ENCODE results near the gene GALNS. TPM values are rescaled to one million over a fixed set of nuclear protein-coding genes. Genes with fewer than 3 reads are reported as not detected.

The GALNS gene
- total and polyA plus RNA-seq, 2 experiments from 2014 or later: 9.7 to 18.8 TPM

DNA sequence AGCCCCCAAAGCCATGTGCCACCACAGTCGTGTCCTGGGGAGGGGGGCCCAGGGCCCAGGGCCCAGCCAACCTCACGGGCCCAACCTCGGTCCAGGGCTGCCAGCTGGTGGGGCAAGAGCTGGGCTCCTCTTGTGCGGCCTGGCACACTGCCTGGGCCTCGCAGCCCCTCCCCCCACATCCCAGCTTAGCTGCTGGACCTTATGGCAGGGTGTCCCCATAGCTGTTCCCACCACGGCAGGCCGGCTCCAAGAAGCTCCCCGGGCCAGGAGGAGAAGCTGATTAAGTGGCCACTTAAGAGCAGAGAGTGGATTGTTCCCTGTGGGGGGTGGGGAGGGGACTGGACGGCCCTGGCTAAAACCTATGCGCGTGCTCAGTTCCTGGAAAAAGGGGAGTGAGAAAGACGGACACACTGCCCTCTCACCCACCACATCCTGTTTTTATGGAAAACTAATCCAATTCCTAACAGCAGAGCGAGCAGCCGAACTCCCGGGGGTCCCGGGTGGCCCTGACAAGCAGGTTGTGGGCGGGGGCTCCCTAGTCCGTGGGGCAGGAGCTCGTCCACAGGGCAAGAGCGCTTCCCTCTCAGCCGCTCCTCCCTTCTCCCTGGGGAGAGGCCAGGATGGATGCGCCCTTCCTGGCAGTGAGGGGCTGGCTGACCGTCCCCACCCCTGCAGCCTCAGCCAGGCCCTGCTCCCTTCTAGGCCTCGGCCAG is 88.5 kb downstream of the GALNS start:
- no peak overlapping the region for H3K27ac Mint-ChIP-seq
- DNase-seq (ENCODE audit: low spot score): no peak
- H3F3A ChIP-seq (replicated peaks; ENCODE audit: low read depth): peaks cover 15% of the 10 kb centered on the region; the same call in 1 of the 2 replicates
- TF ChIP-seq EZH2 (IDR thresholded peaks at IDR 0.05; ENCODE audit: low read depth, unreplicated experiment): no peak
- TF ChIP-seq JUNB (IDR thresholded peaks at IDR 0.05; ENCODE audit: unreplicated experiment): no peak
- no peak for TF ChIP-seq CREB1 (CRISPR knock-in tag; IDR thresholded peaks at IDR 0.05; ENCODE audit: low read depth)
- TF ChIP-seq EZH2phosphoT487 (IDR thresholded peaks at IDR 0.05; ENCODE audit: unreplicated experiment): no peak
- no peak for TF ChIP-seq ZNF114 (CRISPR knock-in tag; IDR thresholded peaks at IDR 0.05)
- no peak for TF ChIP-seq STAT1 (IDR thresholded peaks at IDR 0.05; ENCODE audit: unreplicated experiment)
- H3K4me3 ChIP-seq: no peak overlapping the region
- no peaks in the 10 kb centered on the region for H3K9me3 Mint-ChIP-seq
- H3K27me3 Mint-ChIP-seq (ENCODE audit: insufficient read depth, low read depth, poor library complexity): peaks cover 17% of the 10 kb centered on the region
- no peaks in the 10 kb centered on the region for H4K20me1 ChIP-seq (replicated peaks; ENCODE audit: insufficient read depth)
- H3K4me3 Mint-ChIP-seq: no peak overlapping the region
- no peaks in the 10 kb centered on the region for H3K9me2 ChIP-seq (ENCODE audit: insufficient read depth)
- H3K27ac ChIP-seq (ENCODE audit: low read depth): peak overlapping the region; percentile 19; the same call in 1 of the 2 replicates
- no peaks in the 10 kb centered on the region for H3K27me3 ChIP-seq (ENCODE audit: insufficient read depth)
- no peaks in the 10 kb centered on the region for H3K36me3 ChIP-seq (ENCODE audit: insufficient read depth)
- H3K4me1 Mint-ChIP-seq: peaks cover 53% of the 10 kb centered on the region
- peaks cover 33% of the 10 kb centered on the region for H3K4me1 ChIP-seq (ENCODE audit: insufficient read depth)
- no peaks in the 10 kb centered on the region for H3K36me3 Mint-ChIP-seq (ENCODE audit: low read depth)
- no peak for ATAC-seq
- peak overlapping the region; percentile 14; the same call in 1 of the 2 replicates for H3K4me2 ChIP-seq
- peaks cover 41% of the 10 kb centered on the region for H3K79me2 ChIP-seq (replicated peaks; ENCODE audit: insufficient read depth)
- no peak overlapping the region for H2AFZ ChIP-seq

DNA sequence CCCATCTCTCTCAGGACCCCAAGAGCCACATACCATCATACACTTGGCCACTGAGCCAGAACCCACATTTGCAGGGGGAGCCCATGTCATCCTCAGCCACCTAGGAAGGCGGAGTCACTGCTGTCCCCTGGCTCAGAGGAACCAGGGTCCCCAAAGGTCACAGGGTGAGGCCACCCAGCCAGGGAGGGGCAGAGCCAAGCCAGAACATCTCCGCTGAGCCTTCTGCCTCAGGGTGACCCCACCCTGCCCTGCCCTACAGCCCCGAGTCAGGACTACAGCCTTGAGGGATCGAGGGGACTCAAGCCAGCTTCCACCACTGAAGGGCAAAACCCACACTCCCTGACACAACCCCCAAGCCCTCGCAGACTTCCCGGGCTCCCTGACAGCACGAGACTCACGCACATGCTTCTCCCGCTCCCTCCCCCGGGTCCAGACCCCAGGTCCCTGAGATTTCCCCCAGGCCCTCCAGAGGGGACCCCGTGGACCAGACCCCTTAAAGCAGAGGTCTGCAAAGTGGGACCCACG is 89.1 kb downstream of the GALNS start:
- H3K36me3 ChIP-seq (ENCODE audit: insufficient read depth): no peaks in the 10 kb centered on the region
- peaks cover 41% of the 10 kb centered on the region for H3K79me2 ChIP-seq (replicated peaks; ENCODE audit: insufficient read depth)
- H3K4me1 ChIP-seq (ENCODE audit: insufficient read depth): peaks cover 35% of the 10 kb centered on the region
- no peaks in the 10 kb centered on the region for H3K27me3 ChIP-seq (ENCODE audit: insufficient read depth)
- DNase-seq (ENCODE audit: low spot score): no peak
- 0 out of 2 replicates have a peak overlapping the region, but pooled peaks have one; percentile 14 for H3K4me2 ChIP-seq
- H3K27ac Mint-ChIP-seq: peak overlapping the region; percentile 72; the same call in 1 of the 2 replicates
- H3K36me3 Mint-ChIP-seq (ENCODE audit: low read depth): no peaks in the 10 kb centered on the region
- H4K20me1 ChIP-seq (replicated peaks; ENCODE audit: insufficient read depth): no peaks in the 10 kb centered on the region
- no peak overlapping the region for H3K4me3 ChIP-seq
- no peak overlapping the region for H3K4me3 Mint-ChIP-seq
- no peak for ATAC-seq
- no peak overlapping the region for H2AFZ ChIP-seq
- peaks cover 57% of the 10 kb centered on the region for H3K4me1 Mint-ChIP-seq
- peak overlapping the region; percentile 19; the same call in 1 of the 2 replicates for H3K27ac ChIP-seq (ENCODE audit: low read depth)
- peaks cover 16% of the 10 kb centered on the region; the same call in 1 of the 2 replicates for H3F3A ChIP-seq (replicated peaks; ENCODE audit: low read depth)
- no peaks in the 10 kb centered on the region for H3K9me3 Mint-ChIP-seq
- no peaks in the 10 kb centered on the region for H3K9me2 ChIP-seq (ENCODE audit: insufficient read depth)
- H3K27me3 Mint-ChIP-seq (ENCODE audit: insufficient read depth, low read depth, poor library complexity): peaks cover 17% of the 10 kb centered on the region
- TF ChIP-seq, protein P1, sequence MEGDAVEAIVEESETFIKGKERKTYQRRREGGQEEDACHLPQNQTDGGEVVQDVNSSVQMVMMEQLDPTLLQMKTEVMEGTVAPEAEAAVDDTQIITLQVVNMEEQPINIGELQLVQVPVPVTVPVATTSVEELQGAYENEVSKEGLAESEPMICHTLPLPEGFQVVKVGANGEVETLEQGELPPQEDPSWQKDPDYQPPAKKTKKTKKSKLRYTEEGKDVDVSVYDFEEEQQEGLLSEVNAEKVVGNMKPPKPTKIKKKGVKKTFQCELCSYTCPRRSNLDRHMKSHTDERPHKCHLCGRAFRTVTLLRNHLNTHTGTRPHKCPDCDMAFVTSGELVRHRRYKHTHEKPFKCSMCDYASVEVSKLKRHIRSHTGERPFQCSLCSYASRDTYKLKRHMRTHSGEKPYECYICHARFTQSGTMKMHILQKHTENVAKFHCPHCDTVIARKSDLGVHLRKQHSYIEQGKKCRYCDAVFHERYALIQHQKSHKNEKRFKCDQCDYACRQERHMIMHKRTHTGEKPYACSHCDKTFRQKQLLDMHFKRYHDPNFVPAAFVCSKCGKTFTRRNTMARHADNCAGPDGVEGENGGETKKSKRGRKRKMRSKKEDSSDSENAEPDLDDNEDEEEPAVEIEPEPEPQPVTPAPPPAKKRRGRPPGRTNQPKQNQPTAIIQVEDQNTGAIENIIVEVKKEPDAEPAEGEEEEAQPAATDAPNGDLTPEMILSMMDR (conservative IDR thresholded peaks at IDR 0.05; ENCODE audit: low read depth in 2 of 2): no peak
- no peak for TF ChIP-seq CREB1 (CRISPR knock-in tag; IDR thresholded peaks at IDR 0.05; ENCODE audit: low read depth)
- no peak for TF ChIP-seq EZH2phosphoT487 (IDR thresholded peaks at IDR 0.05; ENCODE audit: unreplicated experiment)
- TF ChIP-seq ZNF331 (CRISPR knock-in tag; IDR thresholded peaks at IDR 0.05; ENCODE audit: low read depth): no peak
- TF ChIP-seq, protein P2, sequence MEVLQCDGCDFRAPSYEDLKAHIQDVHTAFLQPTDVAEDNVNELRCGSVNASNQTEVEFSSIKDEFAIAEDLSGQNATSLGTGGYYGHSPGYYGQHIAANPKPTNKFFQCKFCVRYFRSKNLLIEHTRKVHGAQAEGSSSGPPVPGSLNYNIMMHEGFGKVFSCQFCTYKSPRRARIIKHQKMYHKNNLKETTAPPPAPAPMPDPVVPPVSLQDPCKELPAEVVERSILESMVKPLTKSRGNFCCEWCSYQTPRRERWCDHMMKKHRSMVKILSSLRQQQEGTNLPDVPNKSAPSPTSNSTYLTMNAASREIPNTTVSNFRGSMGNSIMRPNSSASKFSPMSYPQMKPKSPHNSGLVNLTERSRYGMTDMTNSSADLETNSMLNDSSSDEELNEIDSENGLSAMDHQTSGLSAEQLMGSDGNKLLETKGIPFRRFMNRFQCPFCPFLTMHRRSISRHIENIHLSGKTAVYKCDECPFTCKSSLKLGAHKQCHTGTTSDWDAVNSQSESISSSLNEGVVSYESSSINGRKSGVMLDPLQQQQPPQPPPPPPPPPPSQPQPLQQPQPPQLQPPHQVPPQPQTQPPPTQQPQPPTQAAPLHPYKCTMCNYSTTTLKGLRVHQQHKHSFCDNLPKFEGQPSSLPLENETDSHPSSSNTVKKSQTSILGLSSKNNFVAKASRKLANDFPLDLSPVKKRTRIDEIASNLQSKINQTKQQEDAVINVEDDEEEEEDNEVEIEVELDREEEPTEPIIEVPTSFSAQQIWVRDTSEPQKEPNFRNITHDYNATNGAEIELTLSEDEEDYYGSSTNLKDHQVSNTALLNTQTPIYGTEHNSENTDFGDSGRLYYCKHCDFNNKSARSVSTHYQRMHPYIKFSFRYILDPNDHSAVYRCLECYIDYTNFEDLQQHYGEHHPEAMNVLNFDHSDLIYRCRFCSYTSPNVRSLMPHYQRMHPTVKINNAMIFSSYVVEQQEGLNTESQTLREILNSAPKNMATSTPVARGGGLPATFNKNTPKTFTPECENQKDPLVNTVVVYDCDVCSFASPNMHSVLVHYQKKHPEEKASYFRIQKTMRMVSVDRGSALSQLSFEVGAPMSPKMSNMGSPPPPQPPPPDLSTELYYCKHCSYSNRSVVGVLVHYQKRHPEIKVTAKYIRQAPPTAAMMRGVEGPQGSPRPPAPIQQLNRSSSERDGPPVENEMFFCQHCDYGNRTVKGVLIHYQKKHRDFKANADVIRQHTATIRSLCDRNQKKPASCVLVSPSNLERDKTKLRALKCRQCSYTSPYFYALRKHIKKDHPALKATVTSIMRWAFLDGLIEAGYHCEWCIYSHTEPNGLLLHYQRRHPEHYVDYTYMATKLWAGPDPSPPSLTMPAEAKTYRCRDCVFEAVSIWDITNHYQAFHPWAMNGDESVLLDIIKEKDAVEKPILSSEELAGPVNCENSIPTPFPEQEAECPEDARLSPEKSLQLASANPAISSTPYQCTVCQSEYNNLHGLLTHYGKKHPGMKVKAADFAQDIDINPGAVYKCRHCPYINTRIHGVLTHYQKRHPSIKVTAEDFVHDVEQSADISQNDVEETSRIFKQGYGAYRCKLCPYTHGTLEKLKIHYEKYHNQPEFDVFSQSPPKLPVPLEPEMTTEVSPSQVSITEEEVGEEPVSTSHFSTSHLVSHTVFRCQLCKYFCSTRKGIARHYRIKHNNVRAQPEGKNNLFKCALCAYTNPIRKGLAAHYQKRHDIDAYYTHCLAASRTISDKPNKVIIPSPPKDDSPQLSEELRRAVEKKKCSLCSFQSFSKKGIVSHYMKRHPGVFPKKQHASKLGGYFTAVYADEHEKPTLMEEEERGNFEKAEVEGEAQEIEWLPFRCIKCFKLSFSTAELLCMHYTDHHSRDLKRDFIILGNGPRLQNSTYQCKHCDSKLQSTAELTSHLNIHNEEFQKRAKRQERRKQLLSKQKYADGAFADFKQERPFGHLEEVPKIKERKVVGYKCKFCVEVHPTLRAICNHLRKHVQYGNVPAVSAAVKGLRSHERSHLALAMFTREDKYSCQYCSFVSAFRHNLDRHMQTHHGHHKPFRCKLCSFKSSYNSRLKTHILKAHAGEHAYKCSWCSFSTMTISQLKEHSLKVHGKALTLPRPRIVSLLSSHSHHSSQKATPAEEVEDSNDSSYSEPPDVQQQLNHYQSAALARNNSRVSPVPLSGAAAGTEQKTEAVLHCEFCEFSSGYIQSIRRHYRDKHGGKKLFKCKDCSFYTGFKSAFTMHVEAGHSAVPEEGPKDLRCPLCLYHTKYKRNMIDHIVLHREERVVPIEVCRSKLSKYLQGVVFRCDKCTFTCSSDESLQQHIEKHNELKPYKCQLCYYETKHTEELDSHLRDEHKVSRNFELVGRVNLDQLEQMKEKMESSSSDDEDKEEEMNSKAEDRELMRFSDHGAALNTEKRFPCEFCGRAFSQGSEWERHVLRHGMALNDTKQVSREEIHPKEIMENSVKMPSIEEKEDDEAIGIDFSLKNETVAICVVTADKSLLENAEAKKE (CRISPR knock-in tag; IDR thresholded peaks at IDR 0.05): no peak
- TF ChIP-seq JUNB (IDR thresholded peaks at IDR 0.05; ENCODE audit: unreplicated experiment): no peak
- TF ChIP-seq POLR2AphosphoS5 (IDR thresholded peaks at IDR 0.05; ENCODE audit: low read depth): no peak
- no peak for TF ChIP-seq ZNF114 (CRISPR knock-in tag; IDR thresholded peaks at IDR 0.05)
- TF ChIP-seq NANOG (IDR thresholded peaks at IDR 0.05; ENCODE audit: borderline replicate concordance): no peak

All from GM23338 (cell line).